K562 (cell line): ENCODE data around the gene TRMT1. TPM values are rescaled to one million over a fixed set of nuclear protein-coding genes. Genes with fewer than 3 reads are reported as not detected.

Experiments
- CTBP1 ChIP-seq: fragments of 450-650 bp; IDR thresholded peaks from 2 replicates; pipeline ENCODE4 v1.6.1; 2016; ENCODE audit warnings: borderline replicate concordance
- EHMT2 ChIP-seq: fragments of 450-650 bp; IDR thresholded peaks from 2 replicates; pipeline ENCODE4 v1.6.1; 2018; ENCODE audit warnings: antibody characterized with exemption
- FOXA3 ChIP-seq, 2 experiments: fragments of 450-650 bp in 1 of 2; sonication (generic) in 1 of 2; formaldehyde crosslinking; IDR thresholded peaks in 1 of 2; conservative IDR thresholded peaks in 1 of 2; 2 replicates each; pipeline versions ENCODE4 v1.4.0 to v1.8.0; 2020 to 2022; ENCODE audit warnings: mild to moderate bottlenecking in 2 of 2, missing genetic modification reagents in 1 of 2
- FOXP1 ChIP-seq: sonication (generic); formaldehyde crosslinking; IDR thresholded peaks from 2 replicates; pipeline ENCODE4 v1.8.0; 2022; ENCODE audit warnings: mild to moderate bottlenecking, missing genetic modification reagents
- HLTF ChIP-seq: fragments of 450-650 bp; IDR thresholded peaks from 2 replicates; pipeline ENCODE4 v1.6.1; 2016
- HNRNPH1 ChIP-seq: fragments of 200-400 bp; formaldehyde crosslinking; optimal IDR thresholded peaks from 2 replicates; pipeline ENCODE3; 2017; ENCODE audit warnings: low read depth, mild to moderate bottlenecking, low read length, moderate library complexity
- NFRKB ChIP-seq: fragments of 450-650 bp; IDR thresholded peaks from 2 replicates; pipeline ENCODE4 v1.6.1; 2016; ENCODE audit warnings: low read depth
- PHF21A ChIP-seq: fragments of 450-650 bp; IDR thresholded peaks from 2 replicates; pipeline ENCODE4 v1.6.1; 2017; ENCODE audit warnings: low read depth, borderline replicate concordance
- POLR2AphosphoS5 ChIP-seq: IDR thresholded peaks from 2 replicates; pipeline ENCODE4 v1.6.1; 2011; ENCODE audit warnings: mild to moderate bottlenecking, low read depth, low read length, moderate library complexity; ENCODE audit not compliant: control insufficient read depth, insufficient read depth
- RNF2 ChIP-seq: sonication (generic); IDR thresholded peaks from 2 replicates; pipeline ENCODE4 v1.6.1; 2016
- SMARCB1 ChIP-seq: IDR thresholded peaks from 2 replicates; pipeline ENCODE4 v1.6.1; 2011; ENCODE audit warnings: improper control_type of control experiment, low read depth; ENCODE audit not compliant: insufficient read length
- TBP ChIP-seq: optimal IDR thresholded peaks from 2 replicates; pipeline ENCODE3; 2011; ENCODE audit warnings: low read depth, low read length, improper control_type of control experiment
- TOE1 ChIP-seq, 2 experiments: fragments of 450-650 bp in 1 of 2; sonication (generic) in 1 of 2; formaldehyde crosslinking in 1 of 2; IDR thresholded peaks; 2 replicates each; pipeline versions ENCODE4 v1.7.1 to v1.8.0; 2016 to 2022; ENCODE audit warnings: borderline replicate concordance in 2 of 2, mild to moderate bottlenecking in 2 of 2, antibody characterized with exemption in 1 of 2, inconsistent platforms in 1 of 2, low read depth in 1 of 2, missing genetic modification reagents in 1 of 2, moderate library complexity in 1 of 2
- XRCC4 ChIP-seq: IDR thresholded peaks from one replicate; pipeline ENCODE4 v1.6.1; 2011; ENCODE audit not compliant: insufficient read depth, insufficient read length; ENCODE audit errors: extremely low read depth
- ZFP1 ChIP-seq: fragments of 450-650 bp; formaldehyde crosslinking; IDR thresholded peaks from 2 replicates; pipeline ENCODE4 v1.4.0; 2020; ENCODE audit warnings: mild to moderate bottlenecking, mixed read lengths
- ZNF431 ChIP-seq: sonication (generic); formaldehyde crosslinking; IDR thresholded peaks from 2 replicates; pipeline ENCODE4 v1.8.0; 2022; ENCODE audit warnings: mild to moderate bottlenecking, missing genetic modification reagents
- polyA plus RNA-seq, 8 experiments: library from polyadenylated mRNA; depleted of rRNA in 4 of 8; stranded (reverse) in 5 of 8; unstranded in 3 of 8; fragments of >200 nt; fragmentation: Nextera tagmentation in 2 of 8; fragmentation: Illumina TruSeq in 1 of 8; extraction: Ambion mirVana in 2 of 8; extraction: Trizol in 1 of 8; gene quantifications; 2 replicates each; pipeline versions ENCODE4 v1.2.1 to v1.2.3, GENCODE V29; 2011 to 2014; ENCODE audit warnings: inconsistent platforms in 1 of 8, missing spikeins in 1 of 8
- total RNA-seq, 7 experiments: library from RNA; depleted of rRNA in 6 of 7; stranded (reverse); fragments of >200 nt in 6 of 7; fragmentation: Illumina TruSeq in 2 of 7; extraction: Trizol in 2 of 7; gene quantifications; 2 replicates each; pipeline versions ENCODE4 v1.2.1 to v1.2.3, GENCODE V29; 2011 to 2021; ENCODE audit warnings: low replicate concordance in 1 of 7
- TF ChIP-seq, protein P1 (sequence below): sonication (generic); formaldehyde crosslinking; IDR thresholded peaks from 2 replicates; pipeline ENCODE4 v1.8.1; 2023; ENCODE audit warnings: mild to moderate bottlenecking, missing genetic modification reagents
- TF ChIP-seq, protein P2 (sequence below): sonication (generic); formaldehyde crosslinking; IDR thresholded peaks from 2 replicates; pipeline ENCODE4 v1.8.0; 2023; ENCODE audit warnings: mild to moderate bottlenecking, missing genetic modification reagents
- TF ChIP-seq, protein P3 (sequence below): conservative IDR thresholded peaks from 2 replicates; pipeline ENCODE4 v1.6.1; 2011; ENCODE audit warnings: low read depth, mild to moderate bottlenecking, low read length; ENCODE audit not compliant: control insufficient read depth

The TRMT1 gene
- total and polyA plus RNA-seq, 9 of the 15 experiments (the other 6 are each of a cell fraction or from before 2014, with no cell fraction given): 5.8 to 158 (median 54.3) TPM

DNA sequence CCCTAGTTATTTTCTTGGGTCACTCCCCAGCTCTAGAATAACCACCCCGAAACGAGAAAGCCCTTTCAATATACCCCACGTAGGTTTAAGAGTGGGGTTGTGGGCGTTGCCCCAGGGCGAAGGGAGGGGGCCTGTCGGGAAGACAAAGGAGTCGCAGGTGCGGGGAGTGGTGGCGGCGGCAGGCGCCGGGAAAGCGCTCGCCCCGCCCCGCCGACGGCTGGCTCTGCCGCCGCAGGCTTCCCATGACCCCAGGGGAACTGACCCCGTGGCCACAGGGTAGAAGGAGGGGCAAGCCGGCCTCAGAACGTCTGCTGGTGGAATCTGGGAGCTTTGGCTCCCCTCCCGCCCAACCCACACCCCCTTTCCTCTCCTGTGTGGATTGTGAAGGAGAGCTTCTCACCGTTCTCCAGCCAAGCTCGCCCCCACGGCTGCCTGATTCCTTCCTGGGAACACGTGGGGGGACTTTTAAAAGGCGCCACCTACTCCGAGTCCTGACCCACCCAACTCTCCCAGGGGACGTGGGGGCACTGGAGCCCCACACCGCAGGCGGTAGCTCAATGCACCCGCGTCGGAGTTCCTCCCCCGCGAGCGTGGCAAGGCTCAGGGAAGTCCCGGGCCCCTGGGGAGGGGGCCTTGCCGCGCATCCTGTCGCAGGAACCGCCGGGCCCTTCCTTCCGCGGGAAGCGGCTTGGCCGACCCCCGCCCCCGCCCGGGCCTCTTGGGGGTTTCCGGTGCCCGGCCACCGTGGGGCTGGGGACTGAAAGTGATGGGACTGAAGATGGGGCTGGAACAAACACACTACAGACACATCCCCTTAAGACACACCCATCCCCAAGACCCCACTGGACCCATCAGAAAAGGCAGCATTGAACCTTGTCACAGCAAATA lies 39.2 kb upstream of the TRMT1 start (continued):
- TF ChIP-seq FOXP1 (CRISPR knock-in tag) (0 out of 2 replicates have a peak, but pooled peaks have one; percentile 42), TOE1 (IDR thresholded peaks at IDR 0.05; ENCODE audit: borderline replicate concordance) (peak; percentile 32; the same call in 1 of the 2 replicates), TOE1 (CRISPR knock-in tag; IDR thresholded peaks at IDR 0.05; ENCODE audit: borderline replicate concordance, low read depth) (no peak), ZNF431 (CRISPR knock-in tag) (no peak), XRCC4 (no peak), PHF21A (no peak), HNRNPH1 (no peak), NFRKB (no peak), EHMT2 (no peak), HLTF (no peak), SMARCB1 (no peak), POLR2AphosphoS5 (peak; percentile 80), RNF2 (no peak), CTBP1 (peak; percentile 40; the same call in 1 of the 2 replicates), ZFP1 (CRISPR knock-in tag) (no peak), FOXA3 (CRISPR knock-in tag; conservative IDR thresholded peaks at IDR 0.05 in 1 of 2, IDR thresholded peaks at IDR 0.05 in 1 of 2) (no peak), TBP (no peak)
- TF ChIP-seq, protein P1, sequence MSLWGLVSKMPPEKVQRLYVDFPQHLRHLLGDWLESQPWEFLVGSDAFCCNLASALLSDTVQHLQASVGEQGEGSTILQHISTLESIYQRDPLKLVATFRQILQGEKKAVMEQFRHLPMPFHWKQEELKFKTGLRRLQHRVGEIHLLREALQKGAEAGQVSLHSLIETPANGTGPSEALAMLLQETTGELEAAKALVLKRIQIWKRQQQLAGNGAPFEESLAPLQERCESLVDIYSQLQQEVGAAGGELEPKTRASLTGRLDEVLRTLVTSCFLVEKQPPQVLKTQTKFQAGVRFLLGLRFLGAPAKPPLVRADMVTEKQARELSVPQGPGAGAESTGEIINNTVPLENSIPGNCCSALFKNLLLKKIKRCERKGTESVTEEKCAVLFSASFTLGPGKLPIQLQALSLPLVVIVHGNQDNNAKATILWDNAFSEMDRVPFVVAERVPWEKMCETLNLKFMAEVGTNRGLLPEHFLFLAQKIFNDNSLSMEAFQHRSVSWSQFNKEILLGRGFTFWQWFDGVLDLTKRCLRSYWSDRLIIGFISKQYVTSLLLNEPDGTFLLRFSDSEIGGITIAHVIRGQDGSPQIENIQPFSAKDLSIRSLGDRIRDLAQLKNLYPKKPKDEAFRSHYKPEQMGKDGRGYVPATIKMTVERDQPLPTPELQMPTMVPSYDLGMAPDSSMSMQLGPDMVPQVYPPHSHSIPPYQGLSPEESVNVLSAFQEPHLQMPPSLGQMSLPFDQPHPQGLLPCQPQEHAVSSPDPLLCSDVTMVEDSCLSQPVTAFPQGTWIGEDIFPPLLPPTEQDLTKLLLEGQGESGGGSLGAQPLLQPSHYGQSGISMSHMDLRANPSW (CRISPR knock-in tag): no peak
- TF ChIP-seq, protein P2, sequence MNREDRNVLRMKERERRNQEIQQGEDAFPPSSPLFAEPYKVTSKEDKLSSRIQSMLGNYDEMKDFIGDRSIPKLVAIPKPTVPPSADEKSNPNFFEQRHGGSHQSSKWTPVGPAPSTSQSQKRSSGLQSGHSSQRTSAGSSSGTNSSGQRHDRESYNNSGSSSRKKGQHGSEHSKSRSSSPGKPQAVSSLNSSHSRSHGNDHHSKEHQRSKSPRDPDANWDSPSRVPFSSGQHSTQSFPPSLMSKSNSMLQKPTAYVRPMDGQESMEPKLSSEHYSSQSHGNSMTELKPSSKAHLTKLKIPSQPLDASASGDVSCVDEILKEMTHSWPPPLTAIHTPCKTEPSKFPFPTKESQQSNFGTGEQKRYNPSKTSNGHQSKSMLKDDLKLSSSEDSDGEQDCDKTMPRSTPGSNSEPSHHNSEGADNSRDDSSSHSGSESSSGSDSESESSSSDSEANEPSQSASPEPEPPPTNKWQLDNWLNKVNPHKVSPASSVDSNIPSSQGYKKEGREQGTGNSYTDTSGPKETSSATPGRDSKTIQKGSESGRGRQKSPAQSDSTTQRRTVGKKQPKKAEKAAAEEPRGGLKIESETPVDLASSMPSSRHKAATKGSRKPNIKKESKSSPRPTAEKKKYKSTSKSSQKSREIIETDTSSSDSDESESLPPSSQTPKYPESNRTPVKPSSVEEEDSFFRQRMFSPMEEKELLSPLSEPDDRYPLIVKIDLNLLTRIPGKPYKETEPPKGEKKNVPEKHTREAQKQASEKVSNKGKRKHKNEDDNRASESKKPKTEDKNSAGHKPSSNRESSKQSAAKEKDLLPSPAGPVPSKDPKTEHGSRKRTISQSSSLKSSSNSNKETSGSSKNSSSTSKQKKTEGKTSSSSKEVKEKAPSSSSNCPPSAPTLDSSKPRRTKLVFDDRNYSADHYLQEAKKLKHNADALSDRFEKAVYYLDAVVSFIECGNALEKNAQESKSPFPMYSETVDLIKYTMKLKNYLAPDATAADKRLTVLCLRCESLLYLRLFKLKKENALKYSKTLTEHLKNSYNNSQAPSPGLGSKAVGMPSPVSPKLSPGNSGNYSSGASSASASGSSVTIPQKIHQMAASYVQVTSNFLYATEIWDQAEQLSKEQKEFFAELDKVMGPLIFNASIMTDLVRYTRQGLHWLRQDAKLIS (CRISPR knock-in tag): no peak; the same call in 1 of the 2 replicates
- TF ChIP-seq, protein P3, sequence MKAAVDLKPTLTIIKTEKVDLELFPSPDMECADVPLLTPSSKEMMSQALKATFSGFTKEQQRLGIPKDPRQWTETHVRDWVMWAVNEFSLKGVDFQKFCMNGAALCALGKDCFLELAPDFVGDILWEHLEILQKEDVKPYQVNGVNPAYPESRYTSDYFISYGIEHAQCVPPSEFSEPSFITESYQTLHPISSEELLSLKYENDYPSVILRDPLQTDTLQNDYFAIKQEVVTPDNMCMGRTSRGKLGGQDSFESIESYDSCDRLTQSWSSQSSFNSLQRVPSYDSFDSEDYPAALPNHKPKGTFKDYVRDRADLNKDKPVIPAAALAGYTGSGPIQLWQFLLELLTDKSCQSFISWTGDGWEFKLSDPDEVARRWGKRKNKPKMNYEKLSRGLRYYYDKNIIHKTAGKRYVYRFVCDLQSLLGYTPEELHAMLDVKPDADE: no peak; the same call in 1 of the 2 replicates
